DMS114 treated with DMSO at 0.1 percent for 48 hours (cell line): ENCODE results near the gene TELO2.

Experiments
- DNase-seq: peaks from one replicate; lab custom pipeline; 2025; ENCODE audit not compliant: unreplicated experiment; lab: John Stamatoyannopoulos, UW

The TELO2 gene

GRCh38 chr16:1512774-1513173, 19.6 kb downstream of the TELO2 start:
- no peak for DNase-seq

GRCh38 chr16:1514507-1514906, 21.3 kb downstream of the TELO2 start:
- no peak for DNase-seq

- no peak for DNase-seq
These were observed 25.5 kb downstream of the TELO2 start for GRCh38 chr16:1518626-1519135.

GRCh38 chr16:1519831-1520230, 26.7 kb downstream of the TELO2 start:
- no peak for DNase-seq

- no peak for DNase-seq
These were observed 27.3 kb downstream of the TELO2 start for GRCh38 chr16:1520461-1520860.

- no peak for DNase-seq
These were observed 30.6 kb downstream of the TELO2 start for GRCh38 chr16:1523581-1524245.

GRCh38 chr16:1524366-1524765, 31.2 kb downstream of the TELO2 start:
- DNase-seq = no peak

- DNase-seq = no peak
These were observed 32.9 kb downstream of the TELO2 start for GRCh38 chr16:1525871-1526607.

- DNase-seq = no peak
These were observed 33.7 kb downstream of the TELO2 start for GRCh38 chr16:1526608-1527555.

- no peak for DNase-seq
These were observed 35.0 kb downstream of the TELO2 start for GRCh38 chr16:1527836-1528811.

- no peak for DNase-seq
These were observed 35.9 kb downstream of the TELO2 start for GRCh38 chr16:1528921-1529537.

- DNase-seq = no peak
These were observed 37.3 kb downstream of the TELO2 start for GRCh38 chr16:1530349-1530882.

GRCh38 chr16:1530883-1531637, 37.9 kb downstream of the TELO2 start:
- DNase-seq = no peak

- DNase-seq = no peak
These were observed 38.4 kb downstream of the TELO2 start for GRCh38 chr16:1531638-1531910.

GRCh38 chr16:1532081-1532760, 39.1 kb downstream of the TELO2 start:
- DNase-seq = no peak

- DNase-seq = no peak
These were observed 39.6 kb downstream of the TELO2 start for GRCh38 chr16:1532771-1533170.

- no peak for DNase-seq
These were observed 40.3 kb downstream of the TELO2 start, which contains the start of gene TMEM204 for GRCh38 chr16:1533443-1533951. Gene TMEM204, plus strand, starts transcription at chr16:1533666. Its CDS starts 610 bp downstream, at chr16:1534276.
